Endothelial cell of umbilical vein (primary cell): Measurements from ENCODE around the gene PFKFB1. TPM values are rescaled to one million over a fixed set of nuclear protein-coding genes. Genes with fewer than 3 reads are reported as not detected.

Source experiments
- BruUV-seq: library from RNA; stranded (reverse); fragments of 400-500 nt; replicated peaks from 2 replicates; lab custom pipeline; 2021; lab: Mats Ljungman, UMichigan
- CTCF ChIA-PET: fragments of 300-600, 350-600 bp; sonication (Branson Sonifier 250); formaldehyde crosslinking; loops from one replicate; lab custom pipeline; 2021; ENCODE audit warnings: antibody characterized with exemption, inconsistent platforms; lab: Charles Lee
- POLR2A ChIA-PET: fragments of 300-600, 350-600 bp; sonication (Branson Sonifier 250); formaldehyde crosslinking; loops from one replicate; lab custom pipeline; 2021; ENCODE audit warnings: antibody characterized with exemption, inconsistent platforms; lab: Charles Lee
- DNase-seq: peaks from one replicate; pipeline ENCODE4 v3.0.0-alpha.2; 2011; ENCODE audit warnings: low read depth, low spot score
- FAIRE-seq: peaks from 2 replicates; lab custom pipeline; 2011; peaks lifted over from hg19 to GRCh38; lab: Jason Lieb, UNC
- H2AFZ ChIP-seq: 2 replicates; pipeline ENCODE4 v1.6.0; 2012; ENCODE audit warnings: low read depth, low read length, control low read depth, inconsistent platforms
- H3K27ac ChIP-seq: 2 replicates; pipeline ENCODE4 v1.5.1; 2011; ENCODE audit warnings: low read depth, mild to moderate bottlenecking, control low read depth, low read length, moderate library complexity; ENCODE audit not compliant: insufficient read depth
- H3K27me3 ChIP-seq, 2 experiments: 2 replicates each; pipeline versions ENCODE4 v1.6.0 to v1.6.1; 2011; ENCODE audit warnings: low read length in 2 of 2, mixed read lengths in 1 of 2; ENCODE audit not compliant: control insufficient read depth in 2 of 2, insufficient read depth in 2 of 2
- H3K36me3 ChIP-seq, 2 experiments: 2 replicates in 1 of 2; 3 replicates in 1 of 2; pipeline ENCODE4 v1.5.1; 2011; ENCODE audit warnings: low read length in 2 of 2, mild to moderate bottlenecking in 1 of 2, moderate library complexity in 1 of 2; ENCODE audit not compliant: control insufficient read depth in 2 of 2, insufficient read depth in 2 of 2; ENCODE audit errors: extremely low read depth in 1 of 2
- H3K4me1 ChIP-seq: 3 replicates; pipeline ENCODE4 v1.5.1; 2011; ENCODE audit warnings: mild to moderate bottlenecking, low read length; ENCODE audit not compliant: control insufficient read depth, insufficient read depth; ENCODE audit errors: extremely low read depth
- H3K4me2 ChIP-seq: 2 replicates; pipeline ENCODE4 v1.6.1; 2011; ENCODE audit warnings: low read length, control low read depth, mixed read lengths; ENCODE audit not compliant: insufficient read depth
- H3K4me3 ChIP-seq, 3 experiments: fragments of 200-600 bp in 1 of 3; sonication (generic), shearing (Covaris generic) in 1 of 3; replicated peaks in 1 of 3; 2 replicates each; pipeline ENCODE4 v1.5.1; 2011 to 2016; ENCODE audit warnings: control low read depth in 3 of 3, low read length in 3 of 3, mild to moderate bottlenecking in 2 of 3, inconsistent platforms in 1 of 3, low read depth in 1 of 3, moderate library complexity in 1 of 3; ENCODE audit not compliant: insufficient read depth in 1 of 3
- H3K79me2 ChIP-seq: 2 replicates; pipeline ENCODE4 v1.6.0; 2012; ENCODE audit warnings: low read length, inconsistent platforms; ENCODE audit not compliant: control insufficient read depth, insufficient read depth
- H3K9ac ChIP-seq: replicated peaks from 2 replicates; pipeline ENCODE3; 2011; ENCODE audit warnings: low read length, control low read depth; ENCODE audit not compliant: insufficient read depth; ENCODE audit errors: extremely low read depth
- H3K9me1 ChIP-seq: replicated peaks from 3 replicates; pipeline ENCODE4 v1.6.0; 2011; ENCODE audit warnings: mild to moderate bottlenecking, low read length; ENCODE audit not compliant: control insufficient read depth, insufficient read depth; ENCODE audit errors: extremely low read depth
- H3K9me3 ChIP-seq: replicated peaks from 2 replicates; pipeline ENCODE4 v1.5.1; 2012; ENCODE audit warnings: low read length, inconsistent platforms; ENCODE audit not compliant: control insufficient read depth, insufficient read depth
- H4K20me1 ChIP-seq: replicated peaks from 2 replicates; pipeline ENCODE3; 2011; ENCODE audit warnings: mild to moderate bottlenecking, low read length; ENCODE audit not compliant: control insufficient read depth, insufficient read depth; ENCODE audit errors: extremely low read depth
- CTCF ChIP-seq, 2 donors: IDR thresholded peaks; 1 replicate in 1 of 2; 2 replicates in 1 of 2; pipeline ENCODE4 v1.5.1; 2011; ENCODE audit warnings: low read length in 2 of 2, mild to moderate bottlenecking in 2 of 2, moderate library complexity in 2 of 2, control low read depth in 1 of 2, inconsistent platforms in 1 of 2, low read depth in 1 of 2; ENCODE audit not compliant: insufficient read depth in 1 of 2; ENCODE audit errors: extremely low read depth in 1 of 2
- EZH2 ChIP-seq: IDR thresholded peaks from 2 replicates; pipeline ENCODE4 v1.6.1; 2012; ENCODE audit warnings: borderline replicate concordance, low read depth, mild to moderate bottlenecking, moderate library complexity, low read length, inconsistent platforms; ENCODE audit not compliant: severe bottlenecking
- FOS ChIP-seq: IDR thresholded peaks from 2 replicates; pipeline ENCODE4 v1.6.1; 2011; ENCODE audit warnings: mild to moderate bottlenecking, low read length, moderate library complexity, borderline replicate concordance; ENCODE audit not compliant: insufficient read depth
- GATA2 ChIP-seq: IDR thresholded peaks from 2 replicates; pipeline ENCODE4 v1.7.0; 2011; ENCODE audit warnings: low read depth, mild to moderate bottlenecking, moderate library complexity, mixed read lengths, low read length; ENCODE audit not compliant: insufficient read length, insufficient read depth
- JUN ChIP-seq: IDR thresholded peaks from 2 replicates; pipeline ENCODE4 v1.6.1; 2011; ENCODE audit warnings: borderline replicate concordance, low read depth; ENCODE audit not compliant: insufficient read length, insufficient read depth
- MAX ChIP-seq: IDR thresholded peaks from 2 replicates; pipeline ENCODE4 v1.6.1; 2011; ENCODE audit not compliant: insufficient read depth, insufficient read length
- MYC ChIP-seq: IDR thresholded peaks from one replicate; pipeline ENCODE4 v1.6.1; 2011; ENCODE audit warnings: mild to moderate bottlenecking, low read depth, low read length
- POLR2A ChIP-seq: IDR thresholded peaks from 2 replicates; pipeline ENCODE4 v1.6.1; 2012; ENCODE audit warnings: low read depth, mild to moderate bottlenecking, control low read depth, low read length
- POLR2AphosphoS5 ChIP-seq: IDR thresholded peaks from 2 replicates; pipeline ENCODE4 v1.6.1; 2012; ENCODE audit warnings: low read depth, mild to moderate bottlenecking, control low read depth, low read length, moderate library complexity; ENCODE audit not compliant: insufficient read depth
- dilution Hi-C: fragments of 300-500 bp; cut with MboI; formaldehyde crosslinking; loops from one replicate; pipeline ENCODE4 v1.15.0; 2019; ENCODE audit warnings: low sequenced_read_pairs; ENCODE audit not compliant: extremely low pct_ligation_motif_present
- intact Hi-C: fragments of 100-400 bp; cut with micrococcal nuclease; formaldehyde crosslinking; loops from one replicate; pipeline ENCODE4 v1.10.0; 2022
- polyA plus RNA-seq, 4 experiments: library from polyadenylated mRNA; depleted of rRNA in 3 of 4; stranded (reverse) in 3 of 4; unstranded in 1 of 4; fragments of >200 nt; gene quantifications; 2 replicates each; pipeline versions ENCODE4 v1.2.1 to v1.2.3, GENCODE V29; 2011 to 2012; ENCODE audit warnings: missing spikeins in 1 of 4
- total RNA-seq: library from RNA; stranded (reverse); gene quantifications from 2 replicates; pipeline ENCODE4 v1.2.3, GENCODE V29; 2021

The PFKFB1 gene
- total and polyA plus RNA-seq, 2 donors (not counting 3 experiments of a cell fraction or from before 2014, with no cell fraction given) = 0.18 to 0.20 TPM

GRCh38 chrX:55028611-55029010 is 34.6 kb upstream of the PFKFB1 start:
- dilution Hi-C loops = no loop called here
- no peaks in the 10 kb centered on the region for H3K9me1 ChIP-seq
- POLR2A ChIA-PET = no interaction called here

More at GRCh38 chrX:55028611-55029010, 34.6 kb upstream of the PFKFB1 start:
- Histone ChIP-seq H3K27me3 (peaks cover 0 to 2% of the 10 kb centered on the region in 2 experiments), H3K36me3 (no peaks in the 10 kb centered on the region), H3K9ac (no peak overlapping the region), H3K4me2 (no peak overlapping the region), H4K20me1 (no peaks in the 10 kb centered on the region), H2AFZ (no peak overlapping the region), H3K4me3 (no peak overlapping the region), H3K79me2 (no peaks in the 10 kb centered on the region), H3K9me3 (no peaks in the 10 kb centered on the region), H3K4me1 (no peaks in the 10 kb centered on the region), H3K27ac (no peak overlapping the region)
- no TSS peak for BruUV-seq
- TF ChIP-seq POLR2AphosphoS5 (no peak), POLR2A (no peak), CTCF (IDR thresholded peaks at IDR 0.05; ENCODE audit: extremely low read depth in 1 of 2, insufficient read depth in 1 of 2, low read depth in 1 of 2, low read length in 2 of 2) (no peak), FOS (no peak), JUN (no peak), MYC (no peak), GATA2 (no peak), MAX (no peak), EZH2 (no peak)
- intact Hi-C loops = no loop called here
- CTCF ChIA-PET = no interaction called here
- no peak for FAIRE-seq
- no peak for DNase-seq
